Rectal smooth muscle tissue (tissue), 1 donor: ENCODE results near the gene DDOST.

Experiments
- H3K27ac ChIP-seq: one replicate; pipeline ENCODE4 v1.7.0; 2013; ENCODE audit warnings: low read depth, low read length, inconsistent platforms
- H3K27me3 ChIP-seq: one replicate; pipeline ENCODE4 v1.7.0; 2013; ENCODE audit warnings: low read length; ENCODE audit not compliant: control insufficient read depth, insufficient read depth
- H3K36me3 ChIP-seq: one replicate; pipeline ENCODE4 v1.7.0; 2013; ENCODE audit warnings: low read length; ENCODE audit not compliant: control insufficient read depth, insufficient read depth
- H3K4me1 ChIP-seq: one replicate; pipeline ENCODE4 v1.7.0; 2013; ENCODE audit warnings: low read length; ENCODE audit not compliant: control insufficient read depth, insufficient read depth
- H3K4me3 ChIP-seq: one replicate; pipeline ENCODE4 v1.7.0; 2013; ENCODE audit warnings: low read length
- H3K9ac ChIP-seq: one replicate; pipeline ENCODE4 v1.7.0; 2013; ENCODE audit warnings: low read length

DDOST gene

DNA sequence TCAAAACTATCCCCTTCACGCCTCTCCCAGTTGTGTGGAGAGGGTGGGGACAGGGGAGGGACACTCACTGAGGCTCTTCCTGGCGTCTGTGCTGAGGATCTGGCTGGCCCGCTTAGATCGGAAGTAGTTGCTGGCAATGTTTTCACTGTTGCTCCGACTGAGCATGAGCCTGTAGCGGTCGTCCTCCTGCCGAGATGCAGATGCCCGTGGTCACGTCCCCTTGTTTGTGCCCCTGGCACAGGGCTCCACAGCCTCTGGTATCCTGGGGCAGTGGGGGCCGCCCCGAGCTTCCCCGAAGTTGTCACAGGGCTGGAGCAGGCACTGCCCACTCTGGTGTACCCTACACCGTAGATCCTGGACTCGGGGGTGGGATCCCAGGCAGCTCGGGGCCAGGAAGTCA, 5.0 kb upstream of the DDOST start:
- H3K27me3 ChIP-seq = no peaks in the 10 kb centered on the region
- H3K36me3 ChIP-seq = no peaks in the 10 kb centered on the region
- no peak overlapping the region for H3K27ac ChIP-seq
- H3K4me3 ChIP-seq = no peak overlapping the region
- H3K4me1 ChIP-seq = peaks cover 4% of the 10 kb centered on the region
- no peak overlapping the region for H3K9ac ChIP-seq

DNA sequence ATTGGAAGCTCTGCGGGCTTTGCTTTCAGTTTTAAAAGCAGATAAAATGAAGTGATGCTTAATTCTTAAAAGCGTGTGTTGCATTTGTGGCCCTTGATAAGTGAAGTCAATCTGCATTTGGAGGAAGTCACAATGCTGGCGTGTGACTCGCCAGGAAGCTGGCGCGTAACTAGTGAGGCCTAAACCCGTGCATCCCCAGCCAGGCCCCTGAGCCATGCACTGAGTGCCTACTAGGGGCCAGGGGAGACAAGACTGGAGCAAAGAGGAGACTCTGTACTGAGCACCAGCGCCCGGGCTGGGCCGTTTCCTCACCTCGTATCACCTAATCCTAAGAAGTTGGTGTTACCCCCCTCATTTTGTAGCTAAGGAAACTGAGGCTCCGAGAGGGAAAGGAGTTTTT, 4.6 kb upstream of the DDOST start:
- H3K27ac ChIP-seq = no peak overlapping the region
- no peak overlapping the region for H3K4me3 ChIP-seq

DNA sequence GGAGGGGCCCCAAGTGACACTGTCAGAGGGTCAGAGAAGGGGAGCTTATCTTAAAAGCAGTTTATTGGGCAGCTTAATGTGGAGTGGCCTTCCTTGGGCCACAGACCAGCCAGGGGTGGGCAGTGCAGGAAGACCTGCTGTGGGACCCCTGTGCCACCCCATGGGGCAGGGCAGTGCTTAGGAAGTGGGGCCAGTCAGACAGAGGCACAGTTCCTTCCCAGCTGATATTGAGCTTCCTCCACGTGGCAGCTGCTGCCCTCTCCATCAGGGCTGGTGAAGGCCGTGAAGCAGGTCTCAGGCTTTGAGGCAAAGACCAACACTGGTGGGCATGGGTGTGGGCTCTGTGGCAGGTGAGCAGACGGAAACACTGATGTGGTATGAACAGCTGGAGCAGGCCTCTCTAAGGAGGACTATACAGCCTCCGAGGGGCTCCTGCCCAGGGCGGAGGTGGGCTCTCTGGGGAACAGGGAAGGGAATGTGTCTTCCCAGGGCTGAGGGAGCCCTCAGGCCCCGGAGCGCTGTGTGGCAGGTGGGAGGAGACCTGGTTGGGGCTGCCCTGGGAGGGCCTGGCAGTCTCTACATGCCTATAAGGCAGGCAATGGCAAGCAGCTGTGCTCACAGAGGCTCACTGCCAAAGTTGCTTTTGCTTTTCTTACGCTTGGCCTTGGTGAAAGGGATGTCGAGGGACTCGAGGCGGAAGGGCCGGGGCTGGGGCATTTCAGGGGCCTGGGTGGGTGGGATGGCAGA, 3.0 kb upstream of the DDOST start:
- no peak overlapping the region for H3K4me3 ChIP-seq
- H3K36me3 ChIP-seq = no peaks in the 10 kb centered on the region
- no peak overlapping the region for H3K27ac ChIP-seq
- no peaks in the 10 kb centered on the region for H3K27me3 ChIP-seq
- H3K9ac ChIP-seq = no peak overlapping the region
- peaks cover 11% of the 10 kb centered on the region for H3K4me1 ChIP-seq

More for the DNA sequence above, 4.6 kb upstream of the DDOST start:
- H3K9ac ChIP-seq = no peak overlapping the region
- no peaks in the 10 kb centered on the region for H3K27me3 ChIP-seq
- H3K4me1 ChIP-seq = peaks cover 4% of the 10 kb centered on the region
- no peaks in the 10 kb centered on the region for H3K36me3 ChIP-seq

DNA sequence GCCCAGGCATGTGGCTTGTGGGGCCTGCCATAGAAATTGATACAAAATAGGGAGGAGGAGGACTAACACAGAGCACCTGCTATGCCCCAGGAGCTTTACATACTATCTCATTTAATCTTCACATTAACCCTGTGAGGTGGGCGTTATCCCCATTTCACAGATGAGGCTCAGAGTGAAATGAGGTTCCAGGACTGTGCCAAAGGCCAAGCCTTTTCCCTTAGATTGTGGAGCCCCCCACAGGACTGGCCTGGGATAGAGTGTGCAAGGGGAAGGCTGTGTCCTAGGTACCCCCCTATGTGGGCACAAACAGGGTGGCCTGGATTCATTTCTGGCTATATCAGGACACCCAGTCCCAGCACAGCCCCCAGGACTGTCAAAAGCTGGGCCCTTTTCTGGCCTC, 2.2 kb upstream of the DDOST start:
- Histone ChIP-seq H3K4me1 (peaks cover 11% of the 10 kb centered on the region), H3K27ac (no peak overlapping the region), H3K36me3 (no peaks in the 10 kb centered on the region), H3K27me3 (no peaks in the 10 kb centered on the region), H3K9ac (no peak overlapping the region), H3K4me3 (no peak overlapping the region)

- H3K36me3 ChIP-seq = peaks cover 6% of the 10 kb centered on the region
- H3K4me3 ChIP-seq = peak overlapping the region; percentile 83
- no peaks in the 10 kb centered on the region for H3K27me3 ChIP-seq
- H3K4me1 ChIP-seq = peaks cover 11% of the 10 kb centered on the region
- peak overlapping the region; percentile 84 for H3K27ac ChIP-seq
- peak overlapping the region; percentile 35 for H3K9ac ChIP-seq
Measured at GRCh38 chr1:20662110-20662475, 924 bp upstream of the DDOST start.

GRCh38 chr1:20660847-20661206, 342 bp downstream of the DDOST start:
- H3K36me3 ChIP-seq = peaks cover 13% of the 10 kb centered on the region
- peaks cover 11% of the 10 kb centered on the region for H3K4me1 ChIP-seq
- H3K27me3 ChIP-seq = no peaks in the 10 kb centered on the region
- H3K27ac ChIP-seq = peak overlapping the region; percentile 50
- H3K9ac ChIP-seq = peak overlapping the region; percentile 59
- H3K4me3 ChIP-seq = peak overlapping the region; percentile 94

DNA sequence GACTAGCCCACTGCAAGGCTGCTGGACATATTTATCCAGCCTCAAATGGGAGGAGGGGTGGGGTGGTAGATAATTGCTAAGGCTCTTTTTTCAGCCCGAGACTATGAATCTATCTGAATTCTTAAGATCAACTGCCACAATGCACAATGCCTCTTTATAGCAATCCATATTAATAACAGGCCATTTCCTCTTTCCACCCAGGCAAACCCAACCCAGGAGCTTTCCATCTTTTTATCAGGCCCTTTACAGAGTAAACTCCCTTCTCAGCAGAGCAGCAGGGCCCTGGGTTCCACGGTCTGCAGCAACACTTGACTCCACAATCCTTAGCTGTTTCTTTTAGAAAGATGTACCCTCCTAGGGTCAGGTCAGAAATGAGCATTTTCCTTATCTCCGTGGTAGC, 806 bp downstream of the DDOST start:
- peak overlapping the region; percentile 59 for H3K9ac ChIP-seq
- H3K27ac ChIP-seq = no peak overlapping the region
- H3K27me3 ChIP-seq = no peaks in the 10 kb centered on the region
- peak overlapping the region; percentile 94 for H3K4me3 ChIP-seq
- peaks cover 11% of the 10 kb centered on the region for H3K4me1 ChIP-seq
- peaks cover 17% of the 10 kb centered on the region for H3K36me3 ChIP-seq

- Histone ChIP-seq H3K4me3 (no peak overlapping the region), H3K9ac (no peak overlapping the region), H3K36me3 (peaks cover 33% of the 10 kb centered on the region), H3K27me3 (no peaks in the 10 kb centered on the region), H3K4me1 (peaks cover 11% of the 10 kb centered on the region), H3K27ac (no peak overlapping the region)
Measured at GRCh38 chr1:20658166-20658915, 2.8 kb downstream of the DDOST start.

DNA sequence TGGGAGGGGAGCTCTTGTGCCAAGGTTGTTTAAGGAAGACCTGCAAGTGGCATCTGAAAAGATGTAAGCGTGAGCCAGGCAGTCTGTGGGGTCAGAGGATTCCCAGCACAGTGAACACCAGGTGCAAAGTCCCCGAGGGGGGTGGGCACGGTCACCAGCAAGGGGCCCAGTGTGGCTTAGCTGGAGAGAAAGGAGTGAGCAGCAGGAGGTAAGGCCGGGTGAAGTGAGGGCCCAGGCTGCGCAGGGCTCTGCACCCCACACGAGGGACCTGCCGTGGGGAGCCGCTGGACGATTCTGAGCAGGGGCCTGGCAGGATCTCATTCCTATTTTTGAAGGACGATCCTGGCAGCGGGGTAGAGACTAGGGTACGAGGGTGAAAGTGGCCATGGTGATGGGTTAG, 4.1 kb downstream of the DDOST start:
- H3K4me1 ChIP-seq = peaks cover 8% of the 10 kb centered on the region
- no peak overlapping the region for H3K27ac ChIP-seq
- no peak overlapping the region for H3K9ac ChIP-seq
- H3K27me3 ChIP-seq = no peaks in the 10 kb centered on the region
- peaks cover 44% of the 10 kb centered on the region for H3K36me3 ChIP-seq
- H3K4me3 ChIP-seq = no peak overlapping the region

- H3K36me3 ChIP-seq = peaks cover 51% of the 10 kb centered on the region
- H3K4me3 ChIP-seq = no peak overlapping the region
- no peaks in the 10 kb centered on the region for H3K27me3 ChIP-seq
- no peak overlapping the region for H3K9ac ChIP-seq
- H3K4me1 ChIP-seq = no peaks in the 10 kb centered on the region
- H3K27ac ChIP-seq = no peak overlapping the region
Measured at GRCh38 chr1:20654104-20654690, 7.0 kb downstream of the DDOST start.

DNA sequence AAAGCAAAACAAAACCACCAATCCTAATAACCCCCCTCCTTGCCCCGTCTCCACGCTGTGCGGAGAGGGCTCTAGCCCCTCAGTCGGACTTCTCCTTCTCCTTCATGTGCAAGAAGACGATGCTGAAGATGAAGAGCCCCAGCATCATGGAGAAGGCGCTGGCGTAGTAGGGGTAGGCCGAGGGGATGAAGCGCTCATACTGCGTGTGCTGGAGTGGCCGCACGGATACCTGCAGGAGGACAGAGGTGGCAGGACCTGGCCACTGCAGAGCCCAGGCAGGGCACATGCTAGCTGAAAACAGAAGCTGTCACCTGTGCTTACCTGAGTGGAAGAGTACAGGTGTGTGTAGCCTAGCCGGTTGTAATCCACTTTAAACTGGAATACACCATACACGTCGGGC, 8.9 kb downstream of the DDOST start:
- no peaks in the 10 kb centered on the region for H3K27me3 ChIP-seq
- H3K4me1 ChIP-seq = no peaks in the 10 kb centered on the region
- H3K36me3 ChIP-seq = peaks cover 59% of the 10 kb centered on the region
- no peak overlapping the region for H3K9ac ChIP-seq
- no peak overlapping the region for H3K27ac ChIP-seq
- no peak overlapping the region for H3K4me3 ChIP-seq

GRCh38 chr1:20648946-20649345, 12.2 kb downstream of the DDOST start:
- H3K4me3 ChIP-seq = no peak overlapping the region
- H3K27ac ChIP-seq = no peak overlapping the region
- H3K27me3 ChIP-seq = no peaks in the 10 kb centered on the region
- no peaks in the 10 kb centered on the region for H3K4me1 ChIP-seq
- no peak overlapping the region for H3K9ac ChIP-seq
- peaks cover 54% of the 10 kb centered on the region for H3K36me3 ChIP-seq
